NCI-H2171 treated with DMSO at 0.1 percent for 48 hours (cell line): Measurements from ENCODE around the gene SLC6A6.
"Not testable (repeated sequence)": the region's sequence is repeated elsewhere in the genome, so short reads cannot be mapped to it uniquely, and the experiment has no call there.

Source experiments
- DNase-seq: peaks from one replicate; lab custom pipeline; 2025; lab: John Stamatoyannopoulos, UW

Gene SLC6A6

DNA sequence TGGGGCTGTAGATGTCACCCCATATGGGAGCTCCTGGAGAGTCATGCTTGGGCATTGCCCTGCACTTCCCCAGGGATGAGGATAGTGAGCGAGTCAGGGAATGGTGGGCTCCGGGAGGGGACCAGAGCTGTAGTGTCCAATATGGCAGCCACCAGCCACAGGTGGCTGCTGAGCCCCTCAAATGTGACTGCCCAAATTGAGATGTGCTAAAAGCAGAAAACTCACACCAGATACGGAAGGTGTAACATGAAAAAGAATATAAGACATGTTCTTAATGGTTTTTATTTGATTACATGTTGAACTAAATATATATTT, 106.1 kb downstream of the SLC6A6 start:
- no peak for DNase-seq

DNA sequence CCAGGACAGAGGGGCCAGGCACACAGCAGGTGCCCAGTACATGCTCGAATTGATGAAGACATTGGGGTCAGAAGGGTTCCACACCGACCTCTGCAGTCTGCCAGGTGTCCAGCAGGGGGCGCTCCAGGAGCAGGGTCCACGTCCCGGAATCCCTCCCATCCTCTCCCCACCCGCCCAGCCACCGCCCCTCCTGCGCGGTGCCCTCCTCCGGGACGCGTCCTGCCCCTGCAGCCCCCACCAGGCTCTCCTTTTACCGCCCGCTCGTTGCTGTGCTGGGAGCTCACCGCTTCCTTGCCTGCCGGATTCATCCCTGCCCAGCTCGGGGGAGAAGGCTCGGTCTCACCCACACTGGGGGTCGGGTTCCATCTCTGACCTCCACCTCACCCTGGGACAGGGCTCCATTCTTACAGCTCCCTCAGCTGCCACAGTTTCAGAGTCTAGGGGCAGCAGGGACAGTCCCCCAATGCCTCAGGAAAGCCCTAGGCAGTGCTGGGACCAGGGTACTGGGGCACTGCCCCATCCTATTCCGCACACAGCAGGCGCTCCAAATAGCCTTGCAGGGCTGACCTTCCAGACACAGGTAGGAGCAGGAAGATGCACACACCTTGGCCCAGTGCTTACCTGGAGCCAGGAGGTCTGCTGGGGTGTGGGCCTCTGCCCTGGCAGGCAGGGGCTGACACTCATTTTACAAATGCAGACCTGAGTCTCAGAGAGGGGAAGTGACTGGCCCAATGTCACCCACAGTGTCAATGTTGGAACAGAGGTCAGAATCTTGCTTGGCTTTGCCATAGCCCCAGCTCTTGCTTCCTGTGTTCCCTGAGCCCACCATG, 106.8 kb downstream of the SLC6A6 start:
- DNase-seq, result peak; percentile 9

DNA sequence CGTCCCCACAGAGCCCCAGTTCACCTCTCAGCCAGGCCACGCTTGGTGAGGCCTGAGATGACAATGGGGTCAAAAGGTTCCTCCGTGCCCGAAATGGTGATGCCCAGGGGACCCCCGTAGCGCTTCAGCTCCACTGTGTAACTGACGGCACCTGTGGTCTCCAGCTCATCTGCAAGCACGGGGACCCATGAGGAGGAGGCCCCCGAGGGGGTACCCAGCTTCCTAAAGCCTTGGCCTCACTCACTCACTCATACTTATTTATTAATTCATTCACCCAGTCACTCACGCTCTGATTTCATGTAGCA, 107.3 kb downstream of the SLC6A6 start:
- DNase-seq, result no peak

DNA sequence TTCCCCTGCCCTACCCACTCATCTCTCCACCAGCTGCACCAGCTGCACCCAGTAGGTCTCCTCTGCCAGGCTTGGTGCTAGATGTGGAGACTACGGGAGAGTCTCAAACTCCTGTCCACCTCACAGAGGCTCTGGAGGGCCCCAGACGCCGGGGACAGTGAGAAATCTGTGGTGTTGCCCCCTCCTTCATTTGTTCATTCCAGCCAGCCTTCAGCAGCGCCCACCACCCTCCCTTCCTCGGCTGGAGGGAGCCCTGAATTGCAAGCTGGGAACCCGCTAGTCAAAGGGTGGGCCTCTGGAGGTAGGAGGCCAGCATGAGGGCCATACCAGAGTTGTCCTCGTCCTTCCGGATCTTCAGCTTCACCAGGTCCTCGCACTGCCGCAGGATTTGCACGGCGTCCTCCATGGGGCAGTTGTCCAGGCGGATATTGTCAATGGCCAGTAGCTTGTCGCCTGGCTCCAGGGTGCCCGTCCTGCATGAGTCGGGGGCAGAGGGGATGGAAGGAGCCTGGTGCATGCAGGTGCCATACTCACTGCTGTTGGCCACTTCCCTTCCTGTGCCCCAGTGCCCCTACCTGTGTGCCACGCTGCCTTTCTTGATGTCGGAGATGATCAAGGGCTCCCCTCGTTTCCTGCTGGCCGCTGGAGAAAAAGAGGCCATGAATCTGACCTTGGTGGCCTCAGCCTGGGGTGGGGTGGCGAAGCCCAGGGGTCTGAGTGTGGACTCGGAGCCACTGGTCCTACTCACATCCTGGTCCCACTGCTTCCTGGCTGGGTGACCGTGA, 108.6 kb downstream of the SLC6A6 start:
- no peak for DNase-seq

DNA sequence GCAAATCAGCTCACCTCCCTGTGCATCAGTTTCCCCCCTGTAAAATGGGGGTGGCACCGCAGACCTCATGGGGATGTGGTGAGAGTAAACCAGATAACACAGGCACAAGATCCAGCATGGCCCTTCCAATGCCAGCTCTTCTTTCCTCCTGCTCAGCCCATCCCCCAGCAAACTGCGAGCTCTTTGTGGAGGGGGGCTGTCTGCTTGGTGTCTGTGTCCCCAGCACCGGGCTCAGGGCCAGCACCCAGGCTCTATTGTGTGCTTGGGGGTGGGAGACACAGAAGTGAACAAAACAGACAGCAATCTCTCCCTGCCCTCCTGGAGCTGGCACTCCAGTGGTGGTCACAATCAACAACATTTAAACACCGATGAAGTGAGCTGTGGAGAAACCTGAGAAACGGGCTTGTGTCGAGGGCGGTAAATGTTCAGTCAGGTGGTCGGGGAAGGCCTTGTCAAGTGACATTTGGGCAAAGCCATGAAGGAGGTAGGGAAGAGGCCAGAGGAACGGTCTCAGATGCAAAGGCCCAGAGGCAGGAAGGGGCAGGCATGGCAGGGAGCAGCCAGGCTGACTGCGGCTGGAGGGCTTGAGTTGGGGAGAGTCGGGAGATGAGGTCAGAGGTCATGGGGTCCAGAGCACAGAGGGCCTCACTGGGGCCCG, 109.3 kb downstream of the SLC6A6 start:
- DNase-seq, result no peak

DNA sequence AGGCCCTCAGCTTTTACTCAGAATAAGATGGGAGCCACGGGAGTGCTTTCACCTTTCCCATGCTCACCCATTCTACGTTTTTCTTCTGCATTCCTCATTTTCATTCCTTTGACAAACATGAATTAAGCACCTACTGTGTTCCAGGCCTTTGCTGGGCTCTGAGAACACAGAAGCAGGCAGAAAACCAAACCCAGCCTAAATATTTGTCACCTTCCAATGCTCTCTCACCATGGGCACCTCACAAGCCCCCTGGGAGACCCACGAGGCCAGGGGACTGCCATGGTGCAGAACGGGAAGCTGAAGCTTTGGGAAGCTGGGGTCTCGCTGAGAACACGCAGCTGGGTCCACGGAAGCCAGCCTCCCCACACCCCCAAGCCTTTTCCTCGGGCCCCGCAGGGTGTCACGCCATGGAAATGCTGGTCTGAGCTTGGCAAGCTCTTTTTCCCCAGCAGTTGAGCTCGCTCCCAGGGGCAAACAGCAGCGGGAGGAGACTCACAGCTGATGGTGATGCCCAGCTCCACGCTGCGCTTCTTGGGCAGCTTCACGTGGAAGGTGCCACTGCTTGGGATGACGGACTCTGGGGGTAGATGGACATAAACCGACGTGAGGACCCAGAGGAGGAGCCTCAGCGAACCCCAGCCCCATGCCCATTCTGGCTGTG, 110.0 kb downstream of the SLC6A6 start:
- no peak for DNase-seq

DNA sequence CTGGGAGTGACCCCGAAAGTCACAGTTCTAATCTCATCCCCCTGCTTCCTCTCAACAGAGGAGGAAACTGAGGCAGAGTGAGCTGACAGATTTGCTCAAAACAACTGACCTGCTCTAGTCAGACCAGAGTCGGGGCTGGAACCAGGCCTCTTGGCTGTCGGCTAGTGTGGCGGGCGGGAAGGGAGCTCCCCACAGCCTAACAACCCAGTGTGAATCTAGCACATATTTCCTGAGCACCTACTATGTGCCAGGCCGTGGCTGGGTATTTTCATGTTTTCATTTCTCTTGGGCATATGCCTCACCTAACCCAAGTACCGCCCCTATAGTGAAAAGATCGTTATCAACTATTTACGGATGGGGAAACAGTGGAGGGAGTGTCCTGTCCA, 110.5 kb downstream of the SLC6A6 start:
- DNase-seq, result no peak

DNA sequence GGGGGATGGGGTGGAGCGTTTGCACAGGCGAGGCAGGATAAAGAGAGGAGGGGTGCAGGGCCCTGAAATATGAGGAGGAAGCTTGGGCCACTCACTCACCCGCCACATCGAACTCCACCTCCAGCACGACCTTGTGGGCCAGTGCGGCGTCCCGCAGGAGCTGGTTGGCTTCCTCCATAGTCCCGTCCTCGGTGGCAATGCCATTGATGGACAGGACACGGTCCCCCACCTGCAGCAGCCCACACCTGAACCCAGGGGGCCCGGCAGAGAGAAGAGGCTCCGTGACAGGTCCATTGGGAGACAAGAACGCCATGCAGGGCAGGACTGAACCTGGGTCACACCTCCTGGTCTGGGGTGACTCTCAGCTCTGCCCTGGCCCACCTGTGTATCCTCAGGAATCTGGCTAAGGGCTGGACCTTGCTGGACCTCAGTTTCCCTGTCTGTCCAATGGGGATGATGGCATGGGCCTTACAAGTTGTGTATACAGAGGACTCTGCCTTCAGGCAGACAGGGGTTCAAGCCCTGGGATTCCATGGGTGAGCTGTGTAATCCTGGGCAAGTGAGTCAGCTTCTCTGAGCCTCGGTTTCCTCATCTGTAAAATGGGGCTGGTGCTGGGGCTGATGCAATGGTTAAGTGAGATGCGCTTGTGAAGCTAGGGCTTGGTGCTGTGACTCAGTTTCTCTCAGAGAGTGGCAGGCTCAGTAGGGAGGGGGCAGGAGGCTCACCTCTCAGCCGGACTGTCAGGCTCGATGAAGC, 111.3 kb downstream of the SLC6A6 start:
- DNase-seq, result no peak

DNA sequence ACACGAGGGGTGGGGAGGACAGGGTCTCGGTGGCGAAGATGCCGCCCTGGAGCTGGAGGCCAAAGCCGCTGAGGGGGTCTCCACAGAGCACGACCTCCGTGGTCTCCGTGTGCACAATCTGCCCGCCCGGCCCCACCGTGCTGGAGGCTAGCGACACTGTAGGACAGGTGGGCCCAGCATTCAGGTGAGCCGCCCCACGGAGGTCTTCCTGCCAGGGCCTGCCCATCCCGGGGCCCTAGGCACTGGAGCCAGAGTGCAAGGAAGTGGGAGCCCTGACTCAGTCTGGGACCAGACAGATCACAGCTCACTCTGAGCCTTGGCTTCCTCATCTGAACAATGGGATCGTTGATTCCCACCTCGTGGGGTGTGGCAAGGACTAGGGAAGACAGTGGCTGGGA, 111.9 kb downstream of the SLC6A6 start:
- no peak for DNase-seq

DNA sequence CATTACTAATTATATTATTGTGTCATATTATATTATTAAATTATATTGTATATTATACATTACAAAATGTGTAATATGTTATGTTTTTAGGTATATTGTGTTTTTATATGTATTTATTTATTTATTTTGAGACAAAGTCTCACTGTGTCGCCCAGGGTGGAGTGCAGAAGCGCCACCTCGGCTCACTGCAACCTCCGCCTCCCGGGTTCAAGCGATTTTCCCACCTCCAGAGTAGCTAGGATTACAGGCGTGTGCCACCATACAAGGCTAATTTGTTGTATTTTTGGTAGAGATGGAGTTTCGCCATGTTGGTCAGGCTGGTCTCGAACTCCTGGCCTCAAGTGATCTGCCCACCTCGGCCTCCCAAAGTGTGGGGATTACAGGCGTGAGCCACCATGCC, 113.1 kb downstream of the SLC6A6 start:
- not testable (repeated sequence) for DNase-seq

DNA sequence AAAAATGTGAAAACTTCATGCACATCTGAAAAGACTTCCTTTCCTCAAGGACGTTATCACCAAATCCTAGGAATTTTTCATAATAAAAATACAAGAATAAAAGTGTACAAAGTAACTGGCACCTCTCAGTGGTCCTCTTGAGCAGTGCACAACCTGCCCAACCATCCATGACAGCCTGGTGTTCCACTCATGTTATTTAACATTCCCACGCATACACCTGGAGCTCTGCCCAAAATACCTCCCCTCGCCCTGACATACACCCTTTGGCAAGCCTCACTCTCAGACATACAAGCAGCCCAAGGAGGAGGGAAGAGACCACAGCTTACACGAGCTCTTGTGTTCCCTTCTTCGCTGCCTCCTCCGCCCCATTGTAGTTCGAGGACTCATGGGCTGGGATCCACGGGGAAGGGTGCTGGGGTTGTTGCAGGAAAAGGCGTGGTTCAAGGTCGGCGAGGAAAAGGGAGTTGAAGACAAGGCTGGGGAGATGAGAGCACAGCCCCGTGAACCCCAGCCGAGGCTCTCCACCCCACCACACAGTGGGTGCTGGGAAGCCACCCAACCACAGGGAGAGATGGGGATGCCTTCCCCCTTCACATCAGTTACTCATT, 114.4 kb downstream of the SLC6A6 start:
- DNase-seq, result no peak

DNA sequence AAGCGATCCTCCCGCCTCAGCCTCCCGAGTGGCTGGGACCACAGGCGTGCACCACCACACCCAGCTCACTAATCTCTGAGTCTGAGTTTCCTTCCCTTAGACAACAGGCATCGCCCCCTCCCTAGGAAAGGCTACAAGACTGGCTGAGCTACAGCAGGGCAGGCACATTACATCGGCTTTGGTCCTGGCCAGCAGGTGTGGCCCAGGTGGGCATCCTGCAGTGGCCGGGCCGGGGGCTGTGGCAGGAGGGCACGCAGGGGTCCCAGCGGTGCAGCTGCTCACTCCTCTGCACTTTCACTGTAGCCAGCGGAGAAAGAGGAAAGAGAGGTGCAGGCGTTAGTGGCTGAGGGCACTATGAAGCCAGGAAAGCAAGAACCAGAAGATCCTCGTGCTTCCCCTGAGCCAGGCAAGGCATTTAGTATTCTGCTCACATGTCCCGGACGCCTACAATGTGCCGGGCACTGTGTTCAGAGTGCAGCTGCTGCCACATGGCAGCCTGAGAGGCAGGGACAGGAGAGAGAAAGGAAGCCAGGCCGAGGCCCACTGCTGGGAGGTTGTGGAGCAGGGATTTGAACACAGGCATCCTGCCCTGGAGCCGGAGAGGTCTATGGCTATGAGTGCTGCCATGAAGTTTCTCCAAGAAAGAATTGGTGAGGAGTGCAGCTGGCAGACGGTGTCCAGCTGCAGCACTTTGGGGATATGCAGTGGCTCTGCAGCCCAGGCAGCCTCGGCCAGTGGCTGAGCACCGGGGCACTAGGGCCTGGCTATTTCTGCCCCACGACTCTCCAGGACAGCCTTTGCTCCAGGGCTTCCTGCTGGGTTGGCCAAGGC, 115.4 kb downstream of the SLC6A6 start:
- no peak for DNase-seq

DNA sequence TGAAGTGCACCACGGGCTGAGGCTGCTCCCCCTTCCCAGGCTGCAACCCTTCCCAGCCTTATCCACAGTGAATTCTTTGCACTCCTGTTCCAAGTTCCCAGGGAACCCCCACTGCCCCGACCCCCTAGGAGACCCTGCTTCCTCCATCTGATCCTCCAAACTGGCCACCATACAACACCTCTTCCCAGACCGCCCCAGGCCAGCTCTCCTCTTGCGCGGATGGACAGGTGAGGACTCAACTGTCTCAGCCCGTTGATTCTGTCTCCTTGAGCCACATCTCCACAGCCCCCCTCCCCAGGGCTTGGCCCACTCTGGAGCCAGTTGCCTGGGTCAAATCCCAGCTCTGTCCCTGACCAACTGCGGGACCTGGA, 116.0 kb downstream of the SLC6A6 start:
- no peak for DNase-seq

DNA sequence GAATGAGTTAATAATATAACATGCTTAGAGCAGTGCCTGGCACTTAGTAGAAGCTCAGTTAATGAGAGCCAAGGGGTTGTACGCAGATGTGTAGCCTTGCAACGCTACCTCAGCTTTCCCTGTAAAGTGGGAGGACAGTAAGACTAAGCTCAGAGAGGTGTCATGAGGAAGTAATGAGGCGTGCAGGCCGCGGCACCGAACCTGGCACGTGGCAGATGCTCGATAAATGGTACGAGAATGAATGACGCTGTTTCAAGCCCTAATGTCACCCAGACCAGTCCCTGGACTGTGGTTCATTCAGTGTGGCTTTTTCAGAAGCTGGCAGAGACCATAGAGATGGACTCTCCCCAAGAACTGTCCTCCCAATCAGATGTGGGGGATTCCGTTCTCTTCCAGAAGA, 116.5 kb downstream of the SLC6A6 start:
- DNase-seq, result no peak

DNA sequence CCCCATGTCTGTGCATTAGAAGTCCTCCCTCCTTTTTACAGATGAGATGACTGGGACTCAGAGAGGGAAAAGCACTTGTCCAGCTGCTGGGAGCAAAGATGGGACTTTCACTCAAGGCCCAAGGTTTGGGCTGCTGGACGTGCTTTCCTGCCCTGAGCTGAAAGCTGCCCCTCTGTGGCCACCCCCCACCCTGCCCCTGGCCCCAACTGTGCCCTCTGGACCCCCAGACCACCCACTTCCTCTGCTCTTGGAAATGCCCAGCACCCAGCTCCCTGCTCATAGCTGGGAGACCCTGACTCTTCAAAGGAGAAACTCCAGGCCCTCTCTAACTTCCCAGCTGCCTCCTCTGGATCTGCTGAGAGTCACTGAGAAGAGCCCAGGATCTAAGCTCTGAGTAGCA, 117.0 kb downstream of the SLC6A6 start:
- no peak for DNase-seq

DNA sequence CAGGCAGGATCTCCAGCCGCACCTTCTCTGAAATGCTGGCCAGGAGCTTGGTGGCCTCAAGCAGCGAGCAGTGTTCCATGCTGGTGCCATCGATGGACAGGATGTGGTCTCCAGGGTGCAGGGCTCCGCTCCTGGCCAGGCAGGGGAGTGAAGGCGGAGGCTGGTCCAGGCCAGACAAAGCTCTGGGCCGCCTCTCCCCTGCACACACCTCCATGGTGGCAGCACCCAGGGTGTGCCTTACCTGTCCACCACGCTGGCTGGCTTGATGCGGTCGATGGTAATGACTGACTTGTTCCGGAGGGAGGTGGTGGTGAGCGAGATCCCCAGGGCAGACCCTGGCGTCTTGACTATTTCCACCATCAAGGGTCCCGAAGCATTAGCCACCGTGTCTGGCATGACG, 117.7 kb downstream of the SLC6A6 start:
- no peak for DNase-seq

DNA sequence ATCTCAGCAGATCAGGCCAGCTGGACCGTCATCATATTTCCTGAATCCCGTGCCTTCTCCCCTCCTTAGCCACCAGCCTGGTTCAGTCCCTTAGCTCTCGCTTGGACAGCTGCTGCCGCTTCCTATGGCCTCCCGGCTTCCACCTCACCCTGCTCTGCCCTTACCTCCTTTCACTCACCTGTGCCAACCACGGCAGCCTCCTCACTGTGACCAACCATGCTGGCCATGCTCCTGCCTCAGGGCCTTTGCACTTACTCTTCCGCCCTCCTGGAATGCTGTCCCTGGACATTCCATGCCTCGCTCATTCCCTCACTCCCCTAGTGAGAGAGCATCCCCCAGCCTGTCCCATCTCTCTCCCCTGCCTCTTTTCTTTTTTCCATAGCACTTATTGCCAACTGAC, 118.6 kb downstream of the SLC6A6 start:
- DNase-seq, result no peak

DNA sequence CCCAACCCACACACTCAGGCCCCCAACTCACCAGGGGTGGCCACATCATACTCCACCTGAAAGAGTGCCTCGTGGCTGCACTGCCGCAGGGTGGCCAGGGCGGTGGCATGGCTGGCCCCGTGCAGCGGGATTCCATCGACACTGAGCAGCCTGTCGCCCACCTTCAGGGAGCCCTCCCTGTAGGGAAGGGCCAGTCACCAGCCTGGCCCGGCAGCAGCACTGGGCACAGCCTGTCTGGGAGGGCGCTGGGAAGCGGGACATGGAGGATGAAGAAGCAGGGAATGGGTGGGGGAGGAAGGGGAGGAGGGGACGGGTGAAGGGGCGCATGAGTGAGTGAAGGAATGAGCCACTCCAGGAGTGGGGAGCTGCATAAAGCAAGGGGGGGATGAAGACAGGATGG, 119.2 kb downstream of the SLC6A6 start:
- DNase-seq, result no peak

DNA sequence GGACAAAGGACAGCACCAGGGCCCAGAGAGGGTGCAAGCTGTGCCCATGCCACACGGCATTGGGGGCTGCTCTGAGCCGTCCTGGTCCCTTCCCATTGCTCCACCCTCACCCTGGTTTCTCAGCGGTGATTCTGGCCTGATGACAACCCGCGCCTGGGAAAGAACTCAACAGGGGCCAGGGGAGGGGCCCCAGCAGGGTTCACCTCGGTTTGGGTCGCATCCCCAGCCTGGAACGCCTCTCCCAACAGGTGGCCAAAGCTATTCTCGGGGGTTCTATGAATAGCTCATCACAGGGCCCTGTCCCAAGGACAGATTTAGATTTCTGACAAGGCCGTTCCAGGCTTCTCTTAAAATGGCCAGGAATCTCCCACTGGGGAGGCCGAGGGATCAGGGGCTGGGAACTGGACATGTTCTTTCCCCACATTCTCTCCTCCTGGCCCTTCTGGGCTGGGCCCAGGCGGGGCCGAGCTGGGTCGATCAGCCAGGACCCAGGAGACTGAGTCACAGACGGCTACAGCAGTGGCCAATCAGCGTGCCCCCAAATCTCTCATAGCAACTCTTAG, 119.8 kb downstream of the SLC6A6 start:
- no peak for DNase-seq

DNA sequence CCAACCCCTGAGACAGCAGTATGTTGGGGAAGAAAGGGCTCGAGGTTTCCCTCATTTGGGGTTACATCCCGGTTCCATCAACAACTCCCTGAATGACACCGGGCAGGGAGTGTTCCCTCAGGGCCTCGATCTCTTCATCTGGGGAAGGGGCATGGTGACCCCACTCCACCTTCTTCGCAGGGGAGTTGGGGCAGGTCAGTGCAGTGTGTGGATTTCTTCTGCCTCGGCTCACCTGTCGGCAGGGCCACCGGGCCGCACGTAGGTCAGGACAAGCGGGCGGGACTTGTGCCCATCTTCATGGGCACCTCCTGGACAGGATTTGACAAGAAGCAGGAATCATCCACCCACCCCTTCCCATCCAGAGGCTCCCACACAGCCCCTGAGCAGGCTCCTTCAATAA, 120.4 kb downstream of the SLC6A6 start:
- DNase-seq, result no peak

DNA sequence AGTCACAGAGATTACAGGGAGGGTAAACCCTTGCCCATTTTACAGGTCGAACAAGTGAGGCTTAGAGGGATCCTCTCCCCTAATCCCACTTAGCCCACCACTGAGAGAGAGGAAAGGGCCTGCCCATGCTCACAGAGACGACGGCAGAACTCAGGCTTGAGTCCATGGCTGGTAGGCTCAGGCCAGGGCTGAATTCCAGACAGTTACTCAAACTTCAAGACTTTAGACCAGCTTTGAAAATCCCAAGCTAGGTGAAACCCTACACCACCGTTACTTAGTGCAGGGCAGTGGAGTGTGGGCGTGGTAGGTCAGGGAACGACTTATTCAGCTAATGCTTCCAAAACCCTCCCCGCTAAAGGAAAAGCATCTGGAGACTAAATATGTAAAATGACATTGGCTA, 121.4 kb downstream of the SLC6A6 start:
- DNase-seq, result no peak
